ENCODE measurements around the gene APLN.

APLN gene

GRCh38 chrX:129688097-129688496, 33.3 kb upstream of the APLN start:
- no peak for TF ChIP-seq CTCF (IDR thresholded peaks at IDR 0.05; ENCODE audit: borderline replicate concordance, insufficient read depth, low read depth, low read length)
- no peak overlapping the region for H3K4me3 ChIP-seq (ENCODE audit: low read depth, low read length)

GRCh38 chrX:129686422-129686948, 31.7 kb upstream of the APLN start:
- no peak for TF ChIP-seq CTCF (IDR thresholded peaks at IDR 0.05; ENCODE audit: borderline replicate concordance, insufficient read depth, low read depth, low read length)
- H3K4me3 ChIP-seq (ENCODE audit: low read depth, low read length) = no peak overlapping the region

- no peak overlapping the region for H3K4me3 ChIP-seq (ENCODE audit: low read depth, low read length)
- TF ChIP-seq CTCF (IDR thresholded peaks at IDR 0.05; ENCODE audit: borderline replicate concordance, insufficient read depth, low read depth, low read length) = no peak
These were observed 28.2 kb upstream of the APLN start for GRCh38 chrX:129682979-129683378.

GRCh38 chrX:129679901-129680300, 25.1 kb upstream of the APLN start:
- no peak for TF ChIP-seq CTCF (IDR thresholded peaks at IDR 0.05; ENCODE audit: borderline replicate concordance, insufficient read depth, low read depth, low read length)
- H3K4me3 ChIP-seq (ENCODE audit: low read depth, low read length) = no peak overlapping the region

GRCh38 chrX:129678614-129679195, 23.9 kb upstream of the APLN start:
- no peak overlapping the region for H3K4me3 ChIP-seq (ENCODE audit: low read depth, low read length)
- no peak for TF ChIP-seq CTCF (IDR thresholded peaks at IDR 0.05; ENCODE audit: borderline replicate concordance, insufficient read depth, low read depth, low read length)

- no peak for TF ChIP-seq CTCF (IDR thresholded peaks at IDR 0.05; ENCODE audit: borderline replicate concordance, insufficient read depth, low read depth, low read length)
- no peak overlapping the region for H3K4me3 ChIP-seq (ENCODE audit: low read depth, low read length)
These were observed 12.7 kb upstream of the APLN start for GRCh38 chrX:129667412-129667811.

GRCh38 chrX:129665916-129666644, 11.3 kb upstream of the APLN start:
- TF ChIP-seq CTCF (IDR thresholded peaks at IDR 0.05; ENCODE audit: borderline replicate concordance, insufficient read depth, low read depth, low read length) = no peak
- H3K4me3 ChIP-seq (ENCODE audit: low read depth, low read length) = no peak overlapping the region

Measured in GM12875 (cell line).